COLO829 (cell line): Measurements from ENCODE around the gene TMEM114.

ENCODE experiments used
- DNase-seq: peaks from one replicate; pipeline ENCODE4 v3.0.0; 2012; ENCODE audit warnings: low spot score

Gene TMEM114

DNA sequence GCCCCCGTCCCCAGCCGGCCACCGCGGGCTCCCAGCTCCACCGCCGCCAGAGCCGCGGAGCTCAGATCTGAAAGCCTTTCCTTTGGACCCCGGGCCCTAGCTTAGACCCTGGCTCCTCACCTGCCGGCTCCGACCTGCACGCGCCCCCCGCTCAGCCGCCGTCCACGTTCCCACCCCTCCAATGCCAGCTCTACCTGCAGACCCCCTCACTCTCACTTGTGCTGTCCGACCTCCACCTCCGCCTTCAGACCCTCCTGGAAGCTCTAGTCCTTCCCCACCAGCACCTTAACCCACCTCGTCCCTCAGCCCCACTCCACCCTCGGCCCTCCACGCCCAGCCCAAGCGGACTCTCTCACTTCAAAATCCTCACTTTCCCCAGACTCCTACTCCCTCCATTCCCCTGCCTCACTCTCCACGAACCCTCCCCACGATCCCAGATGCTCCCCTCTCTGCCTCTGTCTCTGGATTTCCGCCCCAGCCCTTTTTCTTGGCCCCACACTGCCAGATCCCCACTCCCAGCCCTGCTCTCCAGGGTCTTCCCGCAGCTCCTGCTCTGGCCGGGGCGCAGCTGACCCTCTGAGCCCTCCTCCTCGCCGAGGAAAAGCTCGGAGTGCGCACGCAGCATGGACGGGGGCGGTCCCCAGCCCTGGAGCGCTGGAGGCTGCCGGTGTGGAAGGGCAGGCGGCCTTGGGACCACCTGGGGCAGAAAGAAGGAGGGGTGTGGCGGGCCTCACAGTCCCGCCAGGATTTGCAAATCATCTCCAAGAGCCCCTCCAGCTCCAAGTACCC is at the start of gene TMEM114:
Gene TMEM114, minus strand, starts transcription at position 612 of the 789 bp plus-strand sequence. CDS start 673 bp downstream, outside the sequence.
- no peak for DNase-seq

DNA sequence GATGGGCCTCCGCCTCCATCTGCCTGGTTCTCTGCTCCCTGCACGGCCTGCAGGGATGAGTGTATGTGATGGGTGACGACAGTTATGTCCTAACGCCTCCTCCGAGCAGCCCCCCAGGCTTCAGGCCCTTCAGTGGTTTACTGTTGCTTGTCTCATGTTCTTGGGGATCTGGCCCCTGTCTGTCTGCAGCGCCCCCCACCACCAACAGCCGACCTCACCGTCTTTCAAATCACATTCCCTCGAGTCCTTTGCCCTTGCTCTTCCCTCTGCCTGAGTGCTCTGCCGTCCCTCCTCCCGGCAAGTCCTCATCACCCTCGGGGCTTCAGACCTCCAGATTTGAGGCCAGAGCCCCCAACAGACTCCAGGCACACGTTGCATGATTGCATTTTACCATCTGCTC is 49.4 kb upstream of the TMEM114 start:
- no peak for DNase-seq

- DNase-seq = no peak
These were observed 44.9 kb upstream of the TMEM114 start for GRCh38 chr16:8634991-8635736.

DNA sequence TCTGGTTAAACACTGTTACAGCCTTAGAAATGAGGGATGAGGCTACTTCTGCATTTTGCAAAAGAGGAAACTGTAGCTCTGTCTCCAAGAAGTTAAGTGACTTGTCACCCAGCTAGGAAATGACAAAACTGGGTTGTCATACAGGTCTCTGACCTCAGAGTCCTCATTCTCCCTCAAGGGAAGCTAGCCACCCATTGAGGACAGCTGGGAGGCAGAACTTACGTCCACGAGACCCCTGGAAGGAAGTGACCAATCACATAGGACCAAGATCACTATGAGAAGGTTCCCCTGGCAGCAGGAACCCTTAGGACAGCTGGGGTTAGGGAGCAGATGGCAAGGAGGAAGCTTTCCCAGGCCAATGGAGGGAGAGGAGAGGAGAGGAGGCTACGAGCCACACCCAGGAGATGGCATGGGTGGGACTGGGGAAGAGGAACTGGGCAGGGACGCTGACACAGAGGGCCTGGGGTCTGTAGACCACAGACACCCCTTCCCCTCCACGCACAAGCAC is 42.4 kb upstream of the TMEM114 start:
- DNase-seq = no peak

DNA sequence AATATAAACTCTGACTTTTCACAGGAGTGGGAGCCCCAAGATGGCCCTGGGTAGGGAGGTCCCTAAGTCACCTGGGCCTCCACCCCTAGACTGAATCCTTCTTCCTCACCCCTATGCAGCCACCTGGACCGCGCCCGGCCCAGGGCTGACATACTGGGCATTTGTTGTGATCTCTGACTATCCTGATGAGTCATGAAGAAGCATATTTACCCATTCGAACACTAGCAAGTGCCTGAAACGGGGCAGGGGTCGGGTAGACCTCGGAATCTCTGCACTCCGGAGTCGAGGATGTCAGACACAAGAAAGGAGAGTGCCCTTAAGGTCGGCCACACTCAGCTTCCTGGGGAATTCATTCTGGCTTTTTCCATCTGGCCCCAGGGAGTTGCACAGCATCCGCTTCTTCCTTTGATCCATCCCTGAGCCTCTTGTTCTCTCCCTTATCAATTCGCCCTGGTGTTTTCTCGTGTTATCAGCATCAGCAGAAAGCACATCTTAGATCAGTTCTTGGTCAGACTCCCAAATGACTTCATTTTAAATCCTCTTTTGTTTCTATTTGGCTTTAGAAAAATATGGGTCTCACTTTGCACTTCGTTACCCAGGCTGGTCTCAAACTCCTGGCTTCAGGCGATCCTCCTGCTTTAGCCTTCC is 41.6 kb upstream of the TMEM114 start:
- DNase-seq = no peak

DNA sequence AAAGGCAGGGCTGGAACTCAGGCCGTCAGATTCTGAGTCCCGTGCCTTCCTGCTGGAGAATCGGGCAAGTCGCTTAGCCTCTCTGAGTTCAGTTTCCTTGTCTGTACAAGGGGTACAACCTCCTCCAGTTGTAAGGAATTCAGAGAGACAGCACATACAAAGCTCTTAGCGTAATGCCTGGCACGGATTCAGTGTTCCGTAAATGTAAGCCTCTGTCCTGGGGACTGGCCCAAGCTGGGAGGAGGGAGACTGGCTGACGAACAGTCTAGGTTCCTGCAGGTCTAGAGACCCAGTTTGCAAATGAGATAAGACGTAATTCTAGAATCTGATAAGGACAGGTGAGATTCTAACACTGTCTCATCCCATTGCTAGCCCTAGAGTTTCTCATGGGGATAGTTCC is 41.1 kb upstream of the TMEM114 start:
- no peak for DNase-seq

GRCh38 chr16:8630255-8630953 is 40.1 kb upstream of the TMEM114 start:
- DNase-seq = no peak

GRCh38 chr16:8628981-8629725 is 38.8 kb upstream of the TMEM114 start:
- DNase-seq = no peak

- DNase-seq = no peak
These were observed 37.1 kb upstream of the TMEM114 start for GRCh38 chr16:8627456-8627855.

DNA sequence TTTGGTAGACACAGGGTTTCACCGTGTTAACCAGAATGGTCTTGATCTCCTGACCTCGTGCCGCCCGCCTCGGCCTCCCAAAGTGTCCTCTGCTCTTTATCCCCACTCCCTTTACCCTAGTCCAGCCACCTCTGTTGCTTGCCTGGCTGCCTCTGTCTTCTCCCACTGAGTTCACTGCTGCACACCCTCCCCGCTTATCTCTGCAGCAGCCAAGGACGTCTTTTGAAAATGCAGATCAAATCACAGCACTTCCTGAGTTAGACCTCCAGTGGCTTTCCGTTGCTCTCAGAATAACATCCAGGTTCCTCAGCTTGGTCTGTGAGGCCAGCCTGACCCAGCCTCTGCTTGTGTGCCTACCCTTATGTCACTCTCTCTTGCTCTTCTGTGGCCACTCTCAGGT is 36.6 kb upstream of the TMEM114 start:
- DNase-seq = no peak

GRCh38 chr16:8625491-8626087 is 35.3 kb upstream of the TMEM114 start:
- DNase-seq = no peak

- DNase-seq = no peak
These were observed 33.3 kb upstream of the TMEM114 start for GRCh38 chr16:8623634-8624033.

GRCh38 chr16:8622315-8622656 is 32.0 kb upstream of the TMEM114 start:
- peak; percentile 11 for DNase-seq

GRCh38 chr16:8621572-8622314 is 31.4 kb upstream of the TMEM114 start, which contains the start of gene METTL22:
Gene METTL22, plus strand, starts transcription at chr16:8621698. Its CDS starts 3,968 bp downstream, at chr16:8625666.
- peak; percentile 99 for DNase-seq

GRCh38 chr16:8621222-8621571 is 30.9 kb upstream of the TMEM114 start:
- no peak for DNase-seq

DNA sequence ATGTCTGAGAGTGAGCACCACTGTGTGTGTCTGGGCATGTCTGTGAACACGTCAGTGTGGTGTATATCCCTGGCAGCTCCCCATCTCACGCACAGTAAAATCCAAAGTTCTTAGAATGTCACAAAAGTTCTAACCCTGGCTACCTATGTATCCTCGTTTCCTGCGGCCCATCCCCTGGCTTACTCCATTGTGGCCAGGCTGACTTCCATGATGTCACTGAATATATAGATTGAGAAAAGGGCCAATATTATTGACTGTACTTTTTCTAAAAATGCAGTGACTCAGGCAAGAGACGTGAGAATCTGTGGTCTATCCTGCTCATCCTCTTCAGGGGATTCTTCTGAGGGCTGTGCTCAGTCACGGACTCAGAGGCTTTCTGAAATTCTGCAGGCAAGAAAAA is 30.2 kb upstream of the TMEM114 start:
- no peak for DNase-seq

GRCh38 chr16:8619671-8620370 is 29.5 kb upstream of the TMEM114 start:
- DNase-seq = no peak

- DNase-seq = no peak
These were observed 24.2 kb upstream of the TMEM114 start for GRCh38 chr16:8614435-8615029.

- DNase-seq = no peak
These were observed 21.7 kb upstream of the TMEM114 start for GRCh38 chr16:8611886-8612600.
